RKO (cell line): ENCODE data around the gene FOXD1.
A peak's percentile ranks its signal among the peaks of the same experiment; 100 is the strongest.

ENCODE experiments used
- DNase-seq: peaks from one replicate; pipeline ENCODE4 v3.0.0-alpha.2; 2016; ENCODE audit warnings: low spot score

Gene FOXD1

GRCh38 chr5:73441378-73441777 is 7.2 kb downstream of the FOXD1 start:
- no peak for DNase-seq

DNA sequence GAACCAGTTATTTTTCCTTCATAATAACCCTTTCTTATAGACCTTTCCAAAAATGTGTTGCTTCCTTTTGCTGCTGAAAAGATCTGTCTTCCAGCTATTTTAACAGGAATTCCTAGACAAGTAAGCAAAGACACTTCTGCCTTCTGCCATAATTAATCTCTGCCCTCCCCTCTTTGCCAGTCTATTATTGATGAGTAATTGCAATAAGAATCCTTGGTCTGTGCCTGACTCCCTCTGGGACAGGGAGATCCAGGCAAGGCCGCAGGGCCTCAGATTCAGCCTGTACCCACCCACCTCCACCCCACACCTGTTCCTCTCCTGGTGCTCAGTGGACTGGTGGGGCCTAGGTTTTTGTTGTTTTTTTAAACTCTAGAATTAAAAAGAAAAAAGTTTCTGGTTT is 8.3 kb downstream of the FOXD1 start:
- no peak for DNase-seq

- DNase-seq, result no peak
Measured at GRCh38 chr5:73438645-73439470, 9.7 kb downstream of the FOXD1 start.

DNA sequence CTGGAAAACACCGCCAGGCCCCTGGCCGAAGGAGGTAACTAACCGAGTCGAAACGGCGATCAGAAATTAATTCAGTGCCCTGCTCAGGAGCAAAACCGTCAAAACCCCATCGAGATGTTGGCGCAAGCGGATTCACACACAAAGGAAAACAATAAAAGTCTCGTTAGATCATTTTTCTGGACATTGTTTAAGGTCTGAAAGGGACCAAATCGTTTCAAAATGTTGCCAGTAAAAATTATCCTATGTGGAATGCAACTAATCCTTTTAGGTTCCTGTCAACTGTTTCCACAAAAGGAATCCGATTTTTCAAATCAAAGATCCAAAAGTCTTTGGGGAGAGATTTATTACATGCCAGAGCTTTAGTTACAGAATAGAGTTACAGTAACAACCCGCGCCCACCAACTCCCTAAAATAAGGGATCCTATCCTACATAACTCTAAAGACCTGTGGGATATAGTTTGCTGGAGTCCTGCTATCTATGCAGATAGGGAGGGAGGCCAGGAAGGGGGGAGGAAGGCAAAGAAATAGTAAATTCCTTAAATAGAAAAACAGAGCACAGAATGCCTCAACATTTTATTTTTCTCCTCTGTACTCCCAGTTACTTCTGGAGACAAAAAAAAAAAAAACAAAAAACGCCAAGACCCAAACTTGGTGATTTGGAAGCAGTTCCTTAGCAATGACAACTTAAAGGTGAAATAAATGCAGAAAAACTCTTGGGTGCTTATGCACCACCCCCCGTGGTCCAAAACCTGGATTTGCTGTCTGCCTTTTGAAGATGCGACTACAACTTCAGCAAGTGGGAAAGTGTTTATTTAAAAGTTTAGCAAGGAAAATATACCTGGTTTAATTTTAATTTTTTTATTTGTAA is 10.6 kb downstream of the FOXD1 start:
- DNase-seq, result no peak

- DNase-seq, result no peak
Measured at GRCh38 chr5:73437101-73437776, 11.3 kb downstream of the FOXD1 start.

DNA sequence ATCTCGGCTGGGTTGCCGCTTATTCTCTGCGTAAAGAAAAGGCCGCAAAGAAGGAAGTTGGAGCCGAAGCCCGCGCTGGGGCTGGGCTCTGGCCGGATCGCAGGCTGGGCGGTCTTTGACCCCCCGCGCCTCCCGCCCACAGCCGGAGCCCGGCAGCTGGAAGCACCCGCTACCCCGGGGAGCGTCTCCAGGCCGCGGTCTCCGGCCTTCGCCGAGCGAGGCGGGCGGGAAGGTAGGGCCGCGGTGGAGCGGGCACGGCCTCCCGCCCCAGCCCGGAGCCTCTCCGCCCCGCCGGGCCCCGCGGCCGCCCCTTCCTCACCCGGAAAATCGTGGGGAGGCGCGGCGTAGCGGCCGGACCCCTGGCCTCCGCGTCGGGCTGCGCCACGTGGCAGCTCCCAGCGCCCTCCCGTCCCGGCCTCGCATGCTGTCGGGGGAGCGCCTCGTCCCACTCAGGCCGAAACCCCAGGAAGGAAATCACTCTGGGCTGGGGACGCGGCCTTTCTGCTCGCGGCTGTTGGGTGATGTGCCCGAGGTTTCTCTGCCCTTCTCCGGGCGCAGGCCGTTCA is 12.0 kb downstream of the FOXD1 start:
- DNase-seq, result no peak

GRCh38 chr5:73435759-73436534 is 12.6 kb downstream of the FOXD1 start:
- DNase-seq, result no peak

GRCh38 chr5:73434907-73435306 is 13.7 kb downstream of the FOXD1 start:
- no peak for DNase-seq

GRCh38 chr5:73434461-73434860 is 14.1 kb downstream of the FOXD1 start:
- peak; percentile 20 for DNase-seq

- DNase-seq, result no peak
Measured at GRCh38 chr5:73433982-73434342, 14.6 kb downstream of the FOXD1 start.

- DNase-seq, result no peak
Measured at GRCh38 chr5:73433272-73433981, 15.2 kb downstream of the FOXD1 start.

- DNase-seq, result no peak
Measured at GRCh38 chr5:73431204-73431851, 17.2 kb downstream of the FOXD1 start.

DNA sequence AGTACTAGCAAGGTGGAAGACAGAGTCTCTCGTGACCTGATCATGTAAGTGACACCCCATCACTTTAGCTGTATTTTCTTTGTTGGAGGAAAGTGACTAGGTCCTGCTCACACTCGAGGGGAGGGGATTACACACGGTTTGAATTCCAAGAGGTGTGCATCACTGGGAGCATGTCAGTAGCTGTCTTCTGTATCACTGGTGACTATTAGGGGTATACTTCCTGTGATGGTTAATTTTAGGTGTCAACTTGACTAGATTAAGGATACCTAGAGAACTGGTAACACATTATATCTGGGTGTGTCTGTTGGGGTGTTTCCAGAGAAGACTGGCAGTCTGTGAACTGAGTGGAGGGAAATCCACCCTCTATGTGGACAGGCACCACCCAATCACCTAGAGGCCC is 22.5 kb downstream of the FOXD1 start:
- DNase-seq, result peak; percentile 36

GRCh38 chr5:73424556-73424977 is 24.0 kb downstream of the FOXD1 start:
- DNase-seq, result no peak

- no peak for DNase-seq
Measured at GRCh38 chr5:73422164-73422563, 26.4 kb downstream of the FOXD1 start.

DNA sequence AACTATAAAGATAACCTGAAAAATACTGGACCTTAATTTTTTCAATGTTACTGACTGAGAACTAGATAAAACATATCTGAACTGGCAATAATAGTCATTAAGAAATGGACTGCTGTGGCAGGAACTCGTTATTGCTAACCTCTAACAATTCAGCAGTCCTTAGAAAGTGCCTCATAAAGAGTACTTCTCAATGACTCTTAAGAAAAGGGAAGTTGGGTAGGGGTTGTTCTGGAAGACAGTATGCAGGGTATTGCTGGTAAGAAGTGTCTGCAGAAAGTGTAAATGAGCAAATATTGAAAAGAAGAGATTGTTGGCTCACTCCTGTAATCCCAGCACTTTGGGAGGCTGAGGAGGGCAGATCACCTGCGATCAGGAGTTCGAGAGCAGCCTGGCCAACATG is 27.9 kb downstream of the FOXD1 start:
- DNase-seq, result no peak

DNA sequence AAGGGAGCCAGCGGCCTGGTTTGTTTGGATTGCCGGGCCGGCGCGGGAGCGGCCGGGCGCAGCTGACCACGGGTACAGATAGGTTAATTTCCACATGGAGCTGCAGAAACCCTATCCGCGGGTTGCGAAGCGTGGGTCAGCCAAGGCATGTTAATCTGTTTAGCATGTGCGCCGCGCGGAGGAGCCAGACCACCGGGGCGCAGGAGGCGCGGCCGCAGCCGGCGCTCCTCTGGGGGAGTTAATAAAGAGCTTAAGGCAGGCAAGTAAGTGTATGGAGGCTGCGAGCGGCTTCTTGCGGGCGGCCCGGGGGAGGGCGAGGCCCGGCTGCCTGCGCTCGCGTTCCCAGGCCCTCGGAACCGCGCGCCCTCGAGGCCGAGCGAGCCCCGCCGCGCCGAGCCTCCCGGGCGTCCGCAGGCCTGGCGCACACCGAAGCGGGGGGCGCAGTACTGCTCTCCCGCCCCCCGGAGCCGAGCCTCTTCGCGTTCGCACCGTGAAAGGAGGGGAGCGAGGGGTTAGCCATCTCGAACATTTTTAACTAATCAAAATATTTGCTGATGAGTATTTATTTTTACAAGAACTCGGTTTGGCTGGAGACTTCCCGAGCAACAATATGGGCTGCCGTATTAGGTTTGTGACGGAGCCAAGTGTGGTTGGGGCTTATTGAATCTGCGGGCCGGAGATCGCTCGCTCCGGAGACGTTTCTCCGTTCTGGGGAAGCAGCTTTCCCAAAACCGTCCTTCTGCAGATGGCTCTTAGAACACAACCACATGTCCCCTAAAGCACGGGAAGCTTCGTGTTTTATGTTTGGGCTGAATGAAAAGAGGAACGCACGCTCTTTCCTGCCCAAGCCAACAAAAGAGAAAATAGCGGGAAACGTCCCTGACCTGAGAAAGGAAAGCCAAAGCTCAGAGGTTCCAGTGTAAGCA is 28.8 kb downstream of the FOXD1 start:
- no peak for DNase-seq

GRCh38 chr5:73419117-73419464 is 29.5 kb downstream of the FOXD1 start:
- DNase-seq, result no peak

DNA sequence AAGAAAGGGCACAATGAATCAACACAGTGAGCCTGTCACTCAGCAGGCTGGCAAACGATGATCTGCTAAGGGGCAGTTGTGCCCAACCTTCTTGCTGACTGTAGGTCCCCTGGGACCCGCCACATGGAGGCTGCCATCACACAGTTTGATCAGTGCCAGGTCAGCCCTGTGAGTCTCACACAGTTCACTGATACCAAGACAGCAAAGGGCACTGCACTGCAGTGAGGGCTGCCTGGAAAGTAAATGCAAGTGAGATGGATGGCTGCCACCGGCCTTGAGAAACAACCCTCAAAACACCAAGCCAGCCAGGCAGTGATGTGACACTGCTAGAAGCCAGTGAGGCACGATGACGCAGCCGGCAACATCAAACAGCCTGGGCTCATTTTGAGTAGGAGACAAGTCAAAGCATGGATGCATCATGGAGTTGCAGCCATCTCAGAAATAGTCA is 30.3 kb downstream of the FOXD1 start:
- no peak for DNase-seq
